Medulla oblongata (tissue), 1 donor: ENCODE measurements around the gene LRCOL1.

Experiments
- DNase-seq: peaks from one replicate; pipeline ENCODE4 v3.0.0-alpha.2; 2015; ENCODE audit errors: extremely low spot score

Gene LRCOL1

GRCh38 chr12:132635076-132635955, 24.9 kb upstream of the LRCOL1 start:
- DNase-seq: no peak

- DNase-seq: no peak
Observed at GRCh38 chr12:132634411-132634990, 24.1 kb upstream of the LRCOL1 start.

GRCh38 chr12:132633901-132634300, 23.5 kb upstream of the LRCOL1 start:
- no peak for DNase-seq

- DNase-seq: no peak
Observed at GRCh38 chr12:132633398-132633797, 23.0 kb upstream of the LRCOL1 start.

- DNase-seq: no peak
Observed at GRCh38 chr12:132632521-132633228, 22.3 kb upstream of the LRCOL1 start.

GRCh38 chr12:132631666-132632065, 21.3 kb upstream of the LRCOL1 start:
- no peak for DNase-seq

DNA sequence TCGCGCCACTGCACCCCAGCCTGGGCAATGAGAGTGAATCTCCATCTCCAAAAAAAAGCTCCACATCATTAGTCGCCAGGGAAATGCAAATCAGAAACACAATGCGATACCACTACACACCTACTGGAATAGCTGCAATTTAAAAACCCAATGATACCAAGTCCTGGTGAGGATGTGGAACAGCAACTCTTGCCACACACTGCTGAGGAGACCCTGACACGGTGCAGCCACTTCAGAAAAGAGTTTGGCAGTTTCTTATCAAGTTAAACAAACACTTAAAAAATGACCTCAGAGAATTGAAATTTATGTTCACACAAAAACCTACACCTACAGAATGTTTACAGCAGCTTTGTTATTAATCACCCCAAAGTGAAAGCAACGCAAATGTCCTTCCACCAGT, 20.3 kb upstream of the LRCOL1 start:
- DNase-seq: no peak

- DNase-seq: no peak
Observed at GRCh38 chr12:132629330-132629729, 18.9 kb upstream of the LRCOL1 start.

DNA sequence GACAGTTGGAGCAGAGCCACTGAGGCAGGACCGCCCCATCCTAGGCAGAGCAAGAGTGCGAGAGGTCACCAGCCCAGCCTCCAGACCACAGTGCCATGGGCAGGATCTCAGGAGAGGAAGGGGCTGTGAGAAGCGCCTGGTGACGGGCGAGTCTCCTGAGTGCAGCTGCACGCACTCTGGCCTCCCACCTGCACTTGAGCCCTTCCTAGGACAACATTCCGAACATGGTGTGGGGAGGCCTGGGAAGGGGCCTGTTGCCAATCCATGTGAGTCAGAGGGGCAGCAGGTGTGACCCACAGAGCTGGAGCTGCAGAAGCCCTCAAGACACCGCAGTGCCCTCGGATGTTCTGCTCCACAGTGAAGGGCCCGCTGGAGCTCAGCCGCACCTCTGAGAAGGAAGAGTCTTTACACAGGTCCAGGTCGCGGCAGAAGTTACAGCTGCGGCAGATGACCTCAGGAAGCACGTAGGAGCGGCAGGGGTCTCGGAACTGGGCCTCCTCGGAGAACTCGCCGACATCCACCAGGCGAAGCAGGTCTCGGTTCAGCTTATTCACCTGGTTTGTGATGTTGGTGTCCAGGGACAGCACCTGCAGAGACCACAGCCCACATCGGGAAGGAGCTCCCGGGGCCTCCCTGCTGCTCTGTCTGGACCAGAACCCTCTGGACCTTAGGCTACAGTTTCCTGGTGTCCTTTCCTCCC, 15.5 kb upstream of the LRCOL1 start:
- no peak for DNase-seq

DNA sequence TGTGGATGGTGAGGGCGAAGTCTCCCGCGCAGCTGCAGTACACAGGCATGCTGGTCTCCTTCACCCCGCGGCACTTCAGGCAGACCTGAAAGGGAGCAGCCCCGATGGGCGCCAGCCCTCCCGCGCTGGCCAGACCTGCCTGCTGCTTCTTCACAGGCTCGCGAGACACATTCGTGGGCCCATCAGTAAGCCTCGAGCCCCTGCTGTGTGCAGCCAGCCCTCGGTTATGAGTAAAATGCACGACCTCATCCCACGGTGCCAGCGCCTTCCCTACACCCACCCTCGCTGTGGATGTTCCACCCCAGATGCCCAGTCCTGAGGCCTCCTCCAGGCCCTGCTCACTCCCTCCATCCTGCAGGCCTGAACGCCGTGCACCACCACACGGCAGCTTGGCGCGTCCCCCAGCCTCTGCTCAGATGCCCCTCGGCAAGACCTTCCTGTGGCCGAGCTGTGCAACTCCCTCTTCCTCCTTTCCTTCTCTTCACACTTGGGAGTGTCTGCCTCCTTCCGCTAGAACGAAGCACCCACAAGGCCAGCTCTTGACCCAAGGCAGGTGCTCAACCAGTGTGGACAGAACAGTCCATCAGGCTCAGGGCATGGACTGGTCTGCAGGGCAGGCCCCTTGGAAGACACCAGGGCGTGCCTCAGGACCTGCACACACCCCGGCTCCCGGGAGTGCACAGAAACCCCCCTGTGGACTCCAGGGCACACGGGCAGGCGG, 14.7 kb upstream of the LRCOL1 start:
- DNase-seq: no peak

DNA sequence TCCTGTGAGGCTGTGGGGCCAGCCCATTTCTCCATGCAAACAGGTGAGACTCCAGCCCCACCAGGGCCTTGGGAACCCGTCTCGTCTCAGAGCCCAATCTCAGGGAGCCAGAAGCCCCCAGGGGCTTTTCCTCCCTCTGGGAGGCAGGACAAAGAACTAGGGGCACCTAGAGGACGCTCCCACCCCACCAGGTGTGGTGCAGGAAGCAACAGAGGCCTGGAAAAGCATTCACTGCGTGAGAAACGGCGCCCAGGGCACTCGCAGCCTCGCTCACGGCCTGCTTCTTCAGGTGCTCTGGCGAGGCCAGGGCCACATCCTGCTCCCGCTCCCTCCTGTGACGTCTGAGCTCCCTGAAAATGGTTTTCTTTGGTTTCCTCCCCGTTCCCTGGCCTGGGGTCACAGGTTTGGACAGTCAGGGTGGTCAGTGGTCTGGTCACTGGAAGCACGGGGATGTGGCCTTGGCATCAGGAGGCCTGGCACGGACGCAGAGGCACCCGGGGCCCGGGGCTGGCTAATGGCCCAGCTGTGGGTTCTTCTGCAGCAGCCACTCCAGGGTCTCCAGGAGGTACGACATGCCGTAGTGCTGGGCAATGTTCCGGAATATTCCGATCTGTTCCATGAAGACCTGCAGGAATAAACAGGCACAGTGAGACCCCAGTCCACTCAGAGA, 13.9 kb upstream of the LRCOL1 start:
- DNase-seq: no peak

GRCh38 chr12:132623072-132623869, 12.9 kb upstream of the LRCOL1 start:
- DNase-seq: no peak

DNA sequence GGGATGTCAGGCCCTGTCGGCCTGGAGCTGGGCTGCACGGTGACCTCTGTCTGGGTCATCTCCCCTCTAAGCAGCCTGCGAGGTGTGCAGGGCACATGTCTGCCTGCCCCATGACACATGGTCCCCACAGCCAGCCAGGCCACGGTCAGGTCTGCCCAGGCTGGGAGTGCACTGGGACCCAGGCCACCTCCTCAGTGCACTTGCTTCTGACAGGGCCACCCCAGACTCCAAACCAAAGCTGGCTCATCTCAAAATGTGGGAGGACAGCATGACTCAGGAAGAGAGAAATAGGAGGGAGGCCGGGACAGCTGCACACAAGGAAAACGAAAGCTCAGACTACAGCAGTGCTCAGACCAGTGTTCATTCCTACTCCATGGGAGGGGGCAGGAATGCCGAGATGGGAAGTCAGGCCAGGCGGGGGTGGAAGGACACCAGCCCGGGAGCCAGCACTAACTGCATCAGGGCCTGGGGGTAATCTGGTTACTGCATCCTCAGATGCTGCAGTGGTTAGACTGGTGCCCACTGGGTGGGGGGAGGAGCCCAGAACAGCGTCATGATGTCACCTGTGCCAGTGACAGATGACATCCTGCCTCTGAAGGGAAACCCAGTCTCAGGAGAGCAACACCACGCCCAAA, 12.2 kb upstream of the LRCOL1 start:
- no peak for DNase-seq

DNA sequence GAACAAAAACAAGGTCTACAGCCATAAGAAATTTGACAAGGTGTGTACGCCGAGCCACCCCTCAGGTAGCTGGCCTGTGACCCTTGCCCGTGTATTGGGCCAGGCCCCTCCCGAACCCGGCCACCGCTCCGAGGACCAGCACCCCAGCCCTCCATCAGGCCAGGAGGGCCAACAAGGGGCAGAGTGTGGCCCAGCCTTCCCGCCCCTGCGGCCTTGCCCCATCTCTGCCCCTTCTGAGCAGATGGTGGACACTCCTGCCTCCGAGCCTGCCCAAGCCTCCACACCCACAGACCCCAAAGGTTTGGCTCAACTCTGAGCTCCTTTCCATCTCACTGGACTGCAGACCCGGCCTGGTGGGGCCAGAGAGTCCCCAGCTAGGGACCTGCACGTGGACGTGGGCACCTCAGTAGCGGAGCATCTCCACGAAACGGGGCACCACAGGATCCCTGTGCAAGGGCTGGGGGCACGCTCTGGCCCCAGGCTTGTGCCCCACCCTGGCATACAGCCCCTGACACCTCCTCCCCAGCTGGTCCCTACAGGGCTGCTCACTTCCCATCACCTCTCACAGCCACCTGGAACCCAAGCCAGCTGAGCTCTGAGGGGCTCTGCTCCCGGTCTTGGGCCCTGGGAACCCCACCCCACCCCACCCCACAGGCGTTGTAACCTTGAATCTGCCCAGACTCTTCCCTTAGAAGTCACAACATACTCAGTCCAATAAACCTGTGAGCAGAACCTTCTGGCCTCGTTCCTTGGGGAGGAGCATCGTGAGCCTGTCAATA, 11.5 kb upstream of the LRCOL1 start:
- no peak for DNase-seq

DNA sequence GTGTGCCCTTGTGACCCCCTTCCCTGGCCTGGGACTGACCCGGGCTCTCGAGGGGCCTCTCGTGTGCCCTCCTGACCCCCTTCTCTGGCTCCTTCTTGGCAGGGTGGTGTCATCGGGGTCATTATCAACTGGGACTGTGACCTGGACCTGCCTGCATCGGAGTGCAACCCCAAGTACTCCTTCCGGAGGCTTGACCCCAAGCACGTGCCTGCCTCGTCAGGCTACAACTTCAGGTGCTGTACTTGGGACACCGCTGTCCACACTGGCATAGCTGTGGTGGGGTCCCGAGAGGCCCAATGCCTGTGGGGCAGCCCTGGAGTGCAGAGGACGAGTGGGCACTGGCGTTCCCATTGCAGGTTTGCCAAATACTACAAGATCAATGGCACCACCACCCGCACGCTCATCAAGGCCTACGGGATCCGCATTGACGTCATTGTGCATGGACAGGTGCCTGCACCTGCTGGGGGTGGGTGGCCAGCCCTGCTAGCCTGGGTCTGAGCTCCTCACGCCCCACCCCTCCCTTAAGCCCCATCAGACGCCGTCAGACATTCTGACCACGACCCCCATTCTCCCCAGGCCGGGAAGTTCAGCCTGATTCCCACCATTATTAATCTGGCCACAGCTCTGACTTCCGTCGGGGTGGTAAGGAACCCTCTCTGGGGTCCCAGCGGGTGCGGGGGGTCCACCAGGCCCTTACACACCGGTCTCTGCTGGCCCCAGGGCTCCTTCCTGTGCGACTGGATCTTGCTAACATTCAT, 10.7 kb upstream of the LRCOL1 start:
- no peak for DNase-seq

- DNase-seq: no peak
Observed at GRCh38 chr12:132620113-132620898, 9.9 kb upstream of the LRCOL1 start.

- no peak for DNase-seq
Observed at GRCh38 chr12:132619386-132620112, 9.2 kb upstream of the LRCOL1 start.
